HEK293 (cell line): ENCODE data around the gene PALD1.

Experiments
- CTCF ChIA-PET: fragments of 350-600 bp; formaldehyde crosslinking; extraction: SDS; loops from one replicate; lab custom pipeline; 2021; ENCODE audit warnings: antibody characterized with exemption; lab: Yijun Ruan, JAX
- POLR2A ChIA-PET: fragments of 300-600 bp; formaldehyde crosslinking; extraction: SDS; loops from one replicate; lab custom pipeline; 2020; ENCODE audit warnings: antibody characterized with exemption, inconsistent platforms; lab: Yijun Ruan, JAX
- H3K27ac ChIP-seq: fragments of 200-500 bp; sonication (Bioruptor generic); 2 replicates; pipeline ENCODE4 v1.5.1; 2014; ENCODE audit warnings: low read depth, low read length, control low read depth, inconsistent platforms; ENCODE audit errors: extremely low read depth
- H3K36me3 ChIP-seq, 2 experiments: fragments of 200-500 bp in 1 of 2; sonication (Bioruptor generic) in 1 of 2; 1 replicate in 1 of 2; 2 replicates in 1 of 2; pipeline ENCODE4 v1.5.1; 2014 to 2017; ENCODE audit warnings: inconsistent platforms in 2 of 2, low read length in 2 of 2; ENCODE audit not compliant: control insufficient read depth in 2 of 2, insufficient read depth in 1 of 2
- H3K4me1 ChIP-seq: fragments of 200-500 bp; sonication (Bioruptor generic); 2 replicates; pipeline ENCODE4 v1.5.1; 2014; ENCODE audit warnings: mild to moderate bottlenecking, low read length, inconsistent platforms; ENCODE audit not compliant: control insufficient read depth, insufficient read depth
- H3K4me3 ChIP-seq: 2 replicates; pipeline ENCODE4 v1.5.1; 2011; ENCODE audit warnings: low read depth, mild to moderate bottlenecking, control low read depth, low read length, moderate library complexity
- H3K9me3 ChIP-seq: fragments of 200-500 bp; sonication (Bioruptor generic); 2 replicates; pipeline ENCODE4 v1.5.1; 2014; ENCODE audit warnings: low read depth, low read length, inconsistent platforms; ENCODE audit not compliant: control insufficient read depth, insufficient read depth
- CTCF ChIP-seq: fragments of 450-650 bp; formaldehyde crosslinking; IDR thresholded peaks from 2 replicates; pipeline ENCODE4 v1.5.1; 2016; ENCODE audit warnings: missing biosample characterization, missing genetic modification characterization
- GLIS1 ChIP-seq: fragments of 450-650 bp; formaldehyde crosslinking; IDR thresholded peaks from 2 replicates; pipeline ENCODE4 v1.5.1; 2016; ENCODE audit warnings: missing biosample characterization, missing genetic modification characterization
- GLIS2 ChIP-seq: fragments of 450-650 bp; formaldehyde crosslinking; IDR thresholded peaks from 2 replicates; pipeline ENCODE4 v1.5.1; 2016; ENCODE audit warnings: missing biosample characterization, missing genetic modification characterization
- HOXA7 ChIP-seq: sonication (generic); formaldehyde crosslinking; IDR thresholded peaks from 2 replicates; pipeline ENCODE4 v1.8.1; 2022; ENCODE audit warnings: missing genetic modification reagents, borderline replicate concordance
- KLF1 ChIP-seq: fragments of 450-650 bp; formaldehyde crosslinking; IDR thresholded peaks from 2 replicates; pipeline ENCODE4 v1.5.1; 2016; ENCODE audit warnings: missing biosample characterization, missing genetic modification characterization
- PATZ1 ChIP-seq: fragments of 450-650 bp; formaldehyde crosslinking; IDR thresholded peaks from 2 replicates; pipeline ENCODE4 v1.5.1; 2016; ENCODE audit warnings: missing biosample characterization, missing genetic modification characterization
- ZBTB10 ChIP-seq: fragments of 450-650 bp; formaldehyde crosslinking; IDR thresholded peaks from 2 replicates; pipeline ENCODE4 v1.5.1; 2016; ENCODE audit warnings: missing biosample characterization, missing genetic modification characterization
- ZBTB20 ChIP-seq: fragments of 450-650 bp; formaldehyde crosslinking; IDR thresholded peaks from 2 replicates; pipeline ENCODE4 v1.5.1; 2016; ENCODE audit warnings: missing biosample characterization, missing genetic modification characterization
- ZBTB21 ChIP-seq: fragments of 450-650 bp; formaldehyde crosslinking; IDR thresholded peaks from 2 replicates; pipeline ENCODE4 v1.5.1; 2017; ENCODE audit warnings: missing biosample characterization, missing genetic modification characterization
- ZBTB48 ChIP-seq: fragments of 450-650 bp; formaldehyde crosslinking; IDR thresholded peaks from 2 replicates; pipeline ENCODE4 v1.5.1; 2016; ENCODE audit warnings: missing biosample characterization, missing genetic modification characterization
- ZFP37 ChIP-seq: fragments of 450-650 bp; formaldehyde crosslinking; IDR thresholded peaks from 2 replicates; pipeline ENCODE4 v1.5.1; 2016; ENCODE audit warnings: missing biosample characterization, missing genetic modification characterization
- ZIC2 ChIP-seq: fragments of 450-650 bp; formaldehyde crosslinking; IDR thresholded peaks from 2 replicates; pipeline ENCODE4 v1.5.1; 2016; ENCODE audit warnings: missing biosample characterization, missing genetic modification characterization
- ZNF121 ChIP-seq: fragments of 450-650 bp; formaldehyde crosslinking; IDR thresholded peaks from 2 replicates; pipeline ENCODE4 v1.5.1; 2016; ENCODE audit warnings: missing biosample characterization, missing genetic modification characterization
- ZNF133 ChIP-seq: fragments of 450-650 bp; formaldehyde crosslinking; IDR thresholded peaks from 2 replicates; pipeline ENCODE4 v1.5.1; 2016; ENCODE audit warnings: missing biosample characterization, missing genetic modification characterization
- ZNF140 ChIP-seq: fragments of 450-650 bp; formaldehyde crosslinking; IDR thresholded peaks from 2 replicates; pipeline ENCODE4 v1.5.1; 2016; ENCODE audit warnings: missing biosample characterization, missing genetic modification characterization
- ZNF18 ChIP-seq: fragments of 450-650 bp; formaldehyde crosslinking; IDR thresholded peaks from 2 replicates; pipeline ENCODE4 v1.5.1; 2016; ENCODE audit warnings: missing biosample characterization, missing genetic modification characterization
- ZNF26 ChIP-seq: fragments of 450-650 bp; formaldehyde crosslinking; IDR thresholded peaks from 2 replicates; pipeline ENCODE4 v1.5.1; 2016; ENCODE audit warnings: missing biosample characterization, missing genetic modification characterization
- ZNF266 ChIP-seq: fragments of 450-650 bp; formaldehyde crosslinking; IDR thresholded peaks from 2 replicates; pipeline ENCODE4 v1.5.1; 2016; ENCODE audit warnings: missing biosample characterization, missing genetic modification characterization, low read depth
- ZNF302 ChIP-seq: fragments of 450-650 bp; formaldehyde crosslinking; IDR thresholded peaks from 2 replicates; pipeline ENCODE4 v1.5.1; 2016; ENCODE audit warnings: missing biosample characterization, missing genetic modification characterization, low read depth
- ZNF335 ChIP-seq: fragments of 450-650 bp; formaldehyde crosslinking; conservative IDR thresholded peaks from 2 replicates; pipeline ENCODE4 v1.5.1; 2016; ENCODE audit warnings: missing biosample characterization, missing genetic modification characterization
- ZNF37A ChIP-seq: fragments of 450-650 bp; IDR thresholded peaks from 2 replicates; pipeline ENCODE4 v1.5.1; 2018; ENCODE audit warnings: missing biosample characterization, missing genetic modification characterization
- ZNF529 ChIP-seq: fragments of 450-650 bp; formaldehyde crosslinking; IDR thresholded peaks from 2 replicates; pipeline ENCODE4 v1.5.1; 2017; ENCODE audit warnings: missing genetic modification characterization, missing biosample characterization; ENCODE audit not compliant: insufficient replicate concordance
- ZNF600 ChIP-seq: fragments of 450-650 bp; formaldehyde crosslinking; IDR thresholded peaks from 2 replicates; pipeline ENCODE4 v1.5.1; 2016; ENCODE audit warnings: missing biosample characterization, missing genetic modification characterization
- ZNF670 ChIP-seq: fragments of 450-650 bp; formaldehyde crosslinking; IDR thresholded peaks from 2 replicates; pipeline ENCODE4 v1.5.1; 2016; ENCODE audit warnings: missing biosample characterization, missing genetic modification characterization, low read depth
- ZNF777 ChIP-seq: fragments of 450-650 bp; formaldehyde crosslinking; IDR thresholded peaks from 2 replicates; pipeline ENCODE4 v1.5.1; 2017; ENCODE audit warnings: missing biosample characterization, missing genetic modification characterization, borderline replicate concordance

PALD1 gene

GRCh38 chr10:70477661-70478162, 855 bp upstream of the PALD1 start (continued):
- TF ChIP-seq ZNF26 (tag by site-specific recombination), result no peak
- TF ChIP-seq PATZ1, result peak; percentile 81
- TF ChIP-seq HOXA7 (CRISPR knock-in tag), result no peak
- no peak for TF ChIP-seq ZNF121 (tag by site-specific recombination)

GRCh38 chr10:70479165-70479581, 606 bp downstream of the PALD1 start:
- Histone ChIP-seq H3K4me3 (peak overlapping the region; percentile 43), H3K9me3 (no peaks in the 10 kb centered on the region), H3K4me1 (peaks cover 6% of the 10 kb centered on the region), H3K36me3 (peaks cover 0 to 16% of the 10 kb centered on the region in 2 experiments; a peak in 2 of 3 replicates), H3K27ac (peak overlapping the region; percentile 66; the same call in 1 of the 2 replicates)
- ChIA-PET CTCF (interaction anchor here (4.8 kb wide), 1 partner anchor 18 kb away, joined by 20 read pairs; no protein-coding TSS in a partner anchor), POLR2A (no interaction called here)
- TF ChIP-seq GLIS1 (tag by site-specific recombination) (peak; percentile 95), ZNF266 (no peak), ZBTB20 (tag by site-specific recombination) (peak; percentile 50), ZNF529 (tag by site-specific recombination) (no peak), ZNF600 (tag by site-specific recombination) (peak; percentile 55), ZNF18 (no peak), ZBTB21 (no peak), ZBTB48 (tag by site-specific recombination) (peak; percentile 81), GLIS2 (tag by site-specific recombination) (peak; percentile 88), ZBTB10 (0 out of 2 replicates have a peak, but pooled peaks have one; percentile 32), ZNF777 (no peak), ZNF335 (tag by site-specific recombination) (peak; percentile 95), ZFP37 (tag by site-specific recombination) (no peak), ZNF140 (tag by site-specific recombination) (no peak), PATZ1 (peak; percentile 26; the same call in 1 of the 2 replicates), ZNF37A (tag by site-specific recombination) (no peak), CTCF (tag by site-specific recombination) (peak; percentile 58; the same call in 1 of the 2 replicates), ZNF670 (tag by site-specific recombination) (no peak), ZIC2 (tag by site-specific recombination) (0 out of 2 replicates have a peak, but pooled peaks have one; percentile 19), ZNF133 (peak; percentile 67; the same call in 1 of the 2 replicates), KLF1 (tag by site-specific recombination) (no peak), ZNF302 (tag by site-specific recombination) (no peak)
